CD1c-positive myeloid dendritic cell (primary cell): ENCODE results near the gene RASD2.
A peak's percentile ranks its signal among the peaks of the same experiment; 100 is the strongest.

Experiments
- DNase-seq: peaks from one replicate; pipeline ENCODE4 v3.0.0-alpha.2; 2016; ENCODE audit errors: extremely low spot score

RASD2 gene

DNA sequence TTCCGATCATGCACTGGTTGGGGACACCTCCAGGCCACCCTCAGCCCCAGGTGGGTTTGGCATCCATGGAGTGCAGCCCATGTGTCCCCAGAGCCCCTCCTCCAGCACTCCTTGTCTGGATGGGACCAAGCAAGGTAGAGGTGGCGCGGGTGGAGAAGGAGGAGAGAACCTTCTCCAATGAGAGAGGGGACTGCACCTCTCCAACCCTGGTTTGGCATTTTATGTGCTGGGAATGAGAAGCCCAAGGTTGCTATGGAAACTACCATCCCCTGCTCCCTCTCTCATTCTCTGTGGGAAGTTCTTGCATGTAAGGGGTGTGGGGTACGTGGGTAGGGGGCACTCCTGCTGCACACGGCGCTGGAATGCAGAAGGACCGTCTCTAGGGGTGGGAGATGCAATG is 21.8 kb upstream of the RASD2 start:
- DNase-seq, result no peak

DNA sequence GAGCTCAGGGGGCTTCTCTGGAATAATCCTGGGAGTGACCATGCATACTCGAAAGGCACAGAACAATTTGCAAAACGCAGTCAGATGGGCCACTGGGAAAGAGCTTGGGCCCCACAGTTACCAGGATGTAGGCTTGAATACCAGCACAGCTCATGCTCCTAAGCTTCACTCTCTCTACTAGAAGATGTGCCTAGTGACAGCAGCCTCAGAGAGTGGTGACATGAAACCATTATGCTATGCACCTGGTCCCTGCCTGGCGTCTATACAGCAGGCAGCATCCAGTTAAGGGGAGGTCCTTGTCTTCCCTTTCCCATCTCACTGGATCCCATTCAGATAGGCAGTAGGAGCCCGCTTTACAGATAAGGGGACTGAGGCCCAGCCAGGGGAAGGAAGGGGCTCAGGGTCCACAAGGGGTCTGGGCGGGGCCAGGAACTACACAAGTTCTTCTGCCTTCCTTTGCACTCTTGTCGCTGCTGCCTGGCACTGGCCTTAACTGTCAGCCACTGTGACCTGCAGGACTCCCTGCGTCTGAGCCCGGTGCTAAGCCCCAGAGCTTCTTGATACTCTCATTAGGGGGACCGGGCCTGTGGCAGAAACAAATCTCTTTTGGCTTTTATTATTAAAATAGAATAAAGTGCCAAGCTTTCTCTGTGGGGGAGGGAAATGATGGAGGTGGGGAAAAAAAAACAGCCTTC is 21.2 kb upstream of the RASD2 start:
- DNase-seq, result no peak

- no peak for DNase-seq
These were observed 19.0 kb upstream of the RASD2 start for GRCh38 chr22:35521358-35522224.

- no peak for DNase-seq
These were observed 18.1 kb upstream of the RASD2 start for GRCh38 chr22:35522225-35523149.

GRCh38 chr22:35523167-35523947 is 17.3 kb upstream of the RASD2 start:
- DNase-seq, result no peak

GRCh38 chr22:35524966-35525686 is 15.5 kb upstream of the RASD2 start:
- no peak for DNase-seq

GRCh38 chr22:35525687-35526332 is 14.8 kb upstream of the RASD2 start:
- no peak for DNase-seq

DNA sequence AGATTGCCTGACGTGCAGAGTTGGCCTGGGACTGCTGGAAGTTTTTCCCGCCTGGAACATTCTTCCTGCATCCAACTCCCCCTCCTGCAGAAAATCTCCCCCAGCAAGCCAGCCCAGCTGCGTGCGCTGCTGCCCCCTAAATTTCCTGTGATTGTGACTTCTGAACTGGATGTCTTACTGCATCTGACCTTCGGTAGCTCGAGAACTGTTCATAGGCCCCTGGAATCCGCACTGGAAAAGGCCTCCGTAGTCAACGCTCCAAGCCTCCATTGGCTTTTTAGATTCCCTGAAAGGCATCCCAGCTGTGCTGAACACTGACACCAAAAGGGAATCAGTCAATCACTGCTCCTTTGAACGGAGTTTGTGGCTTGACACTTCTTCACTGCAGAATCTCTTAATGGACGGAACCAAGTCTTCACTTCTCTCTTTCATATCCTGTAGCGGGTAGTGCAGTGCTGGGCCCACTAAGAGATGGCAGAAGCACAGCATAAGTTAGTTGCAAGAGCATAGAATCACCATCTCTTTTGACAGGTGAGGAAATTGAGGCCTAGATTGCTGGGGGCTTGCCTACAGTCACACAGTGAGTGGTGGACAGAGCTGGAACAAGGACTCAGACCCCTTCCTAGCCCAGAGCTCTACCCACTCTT is 14.2 kb upstream of the RASD2 start:
- DNase-seq, result no peak

GRCh38 chr22:35528927-35529326 is 11.7 kb upstream of the RASD2 start:
- DNase-seq, result no peak

DNA sequence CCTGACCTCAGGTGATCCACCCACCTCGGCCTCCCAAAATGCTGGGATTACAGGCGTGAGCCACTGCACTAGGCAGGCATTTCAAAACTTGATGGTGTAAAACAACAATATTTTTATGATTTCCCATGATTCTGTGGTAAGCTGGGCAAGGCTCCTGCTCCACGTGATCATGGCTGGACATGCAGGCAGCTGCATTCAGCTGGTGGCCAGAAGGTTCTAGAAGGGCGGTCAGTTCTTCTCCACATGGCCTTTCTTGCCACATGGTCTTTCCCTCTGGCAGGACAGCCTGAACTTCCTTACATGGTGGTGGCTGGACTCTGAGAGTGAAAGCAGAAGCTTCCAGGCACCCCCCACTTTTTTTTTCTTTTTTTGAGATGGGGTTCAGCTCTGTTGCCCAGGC is 9.9 kb upstream of the RASD2 start:
- no peak for DNase-seq

- no peak for DNase-seq
These were observed 9.4 kb upstream of the RASD2 start for GRCh38 chr22:35531202-35531601.

DNA sequence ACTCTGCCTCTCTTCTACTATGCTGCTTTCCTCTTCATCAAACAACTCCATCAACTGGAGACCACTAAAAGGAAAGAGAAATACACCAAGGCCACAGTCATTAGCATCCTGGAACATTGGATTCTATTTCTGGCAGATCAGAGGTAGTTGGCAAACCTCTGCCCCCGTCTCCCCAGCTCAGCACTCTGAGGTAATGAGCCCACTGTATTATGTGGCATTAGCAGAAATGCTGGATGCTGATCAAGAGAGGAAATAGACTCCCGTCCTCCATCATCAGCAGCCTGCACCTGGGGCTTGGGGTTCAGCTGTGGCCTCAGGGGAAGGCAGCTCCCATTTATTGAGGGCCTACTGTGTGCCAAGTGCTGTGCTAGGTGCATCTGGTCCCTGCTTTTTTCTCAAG is 9.0 kb upstream of the RASD2 start:
- no peak for DNase-seq

GRCh38 chr22:35533365-35534029 is 7.1 kb upstream of the RASD2 start:
- no peak for DNase-seq

DNA sequence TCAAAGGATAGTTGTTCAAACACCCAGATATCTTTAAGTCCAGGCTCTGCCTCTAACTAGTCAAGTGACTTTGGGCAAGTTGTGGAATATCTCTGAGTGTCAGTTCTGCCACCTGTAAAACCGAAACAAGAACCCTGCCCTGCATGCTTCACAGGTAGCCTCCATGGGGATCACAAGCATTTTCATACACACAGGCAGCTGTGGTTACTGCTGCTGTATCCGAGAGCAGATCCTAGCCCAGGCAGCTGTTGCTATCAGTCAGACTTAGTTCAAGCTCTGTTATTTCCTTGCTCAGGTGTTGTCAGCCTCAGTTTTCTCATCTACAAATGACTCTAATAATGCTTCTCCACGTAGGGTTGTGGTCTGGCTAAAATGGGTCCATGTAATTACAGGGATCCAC is 6.5 kb upstream of the RASD2 start:
- no peak for DNase-seq

GRCh38 chr22:35537232-35537631 is 3.4 kb upstream of the RASD2 start:
- DNase-seq, result peak; percentile 34

DNA sequence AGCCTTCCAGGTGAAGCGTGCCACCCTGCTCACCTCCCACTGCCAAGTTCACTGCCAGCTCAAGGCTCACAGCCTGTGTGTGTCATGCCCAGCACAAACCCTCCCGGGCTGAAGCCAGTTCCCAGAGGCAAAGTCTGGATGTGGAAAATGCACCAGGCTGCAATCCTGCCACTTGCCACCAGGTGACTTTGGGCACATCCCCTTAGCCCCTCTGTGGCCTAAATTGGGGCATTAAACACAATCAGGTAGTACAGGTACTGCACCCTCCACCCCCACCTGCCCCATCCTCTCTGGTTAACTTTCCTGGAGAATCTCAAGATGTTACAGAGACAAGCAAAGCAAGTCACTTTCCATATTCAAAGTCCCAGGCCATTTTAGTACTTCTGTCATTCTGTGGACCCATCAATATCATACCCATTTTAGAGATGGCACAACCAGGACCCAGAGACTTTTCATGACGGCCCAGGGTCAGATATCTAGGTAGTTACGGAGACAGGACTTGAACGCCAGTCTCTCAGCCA is 1.8 kb upstream of the RASD2 start:
- DNase-seq, result no peak

- DNase-seq, result no peak
These were observed 1.1 kb upstream of the RASD2 start for GRCh38 chr22:35539487-35539886.

DNA sequence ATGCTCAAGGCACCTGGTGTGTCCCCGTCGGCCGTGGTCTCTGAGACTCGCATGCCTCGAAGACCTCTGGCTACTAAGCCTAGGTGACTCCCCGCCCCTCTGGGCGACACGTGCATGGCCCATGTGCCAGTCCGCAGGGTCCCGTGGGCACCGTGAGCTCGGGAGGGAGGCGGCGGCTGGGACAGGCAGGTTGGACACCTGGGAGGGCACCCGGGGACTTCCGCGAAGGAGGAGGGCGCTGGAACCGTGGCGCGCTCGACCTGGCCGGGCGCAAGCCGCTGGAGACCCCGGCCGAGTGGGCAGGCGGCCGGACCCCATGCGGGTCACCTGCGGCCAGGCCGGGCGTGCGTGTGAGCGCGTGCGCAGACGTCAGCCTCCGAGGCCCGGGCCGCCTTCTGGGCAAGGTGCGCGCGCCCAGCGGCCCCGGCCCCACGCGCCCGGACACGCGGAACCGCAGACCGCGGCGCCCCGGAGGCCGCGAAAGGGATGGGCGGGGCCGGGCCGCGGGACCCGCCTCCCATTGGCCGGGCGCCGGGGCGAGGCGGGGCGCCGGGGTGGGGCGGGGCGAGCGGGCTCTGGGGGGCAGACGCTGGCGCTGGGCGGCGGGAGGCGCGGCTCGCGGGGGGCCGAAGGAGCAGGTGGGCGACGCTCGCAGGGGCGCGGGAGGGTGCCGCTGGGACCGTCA is 579 bp upstream of the RASD2 start:
- peak; percentile 67 for DNase-seq
